Mesothelial cell of epicardium (in vitro differentiated cells): ENCODE results near the gene KRTAP10-4. TPM values are rescaled to one million over a fixed set of nuclear protein-coding genes. Genes with fewer than 3 reads are reported as not detected.
"Not testable (repeated sequence)": the region's sequence is repeated elsewhere in the genome, so short reads cannot be mapped to it uniquely, and the experiment has no call there.

Experiments used
- DNase-seq, 2 experiments: peaks; one replicate each; pipeline ENCODE4 v3.0.0; 2021; ENCODE audit warnings: low spot score in 2 of 2; ENCODE audit not compliant: unreplicated experiment in 2 of 2
- H3K27ac Mint-ChIP-seq: 2 replicates; pipeline ENCODE4 v1.8.0; 2021; ENCODE audit warnings: mixed read lengths
- H3K27me3 Mint-ChIP-seq: 2 replicates; pipeline ENCODE4 v1.8.0; 2021; ENCODE audit warnings: low read depth, mixed read lengths
- H3K36me3 Mint-ChIP-seq: 2 replicates; pipeline ENCODE4 v1.8.0; 2021; ENCODE audit warnings: mixed read lengths
- H3K4me1 Mint-ChIP-seq: 2 replicates; pipeline ENCODE4 v1.8.0; 2021; ENCODE audit warnings: mixed read lengths
- H3K4me3 Mint-ChIP-seq: 2 replicates; pipeline ENCODE4 v1.8.0; 2021; ENCODE audit warnings: mild to moderate bottlenecking, moderate library complexity, mixed read lengths
- H3K9me3 Mint-ChIP-seq: 2 replicates; pipeline ENCODE4 v1.8.0; 2021; ENCODE audit warnings: mixed read lengths
- total RNA-seq: library from RNA; stranded (reverse); gene quantifications from 3 replicates; pipeline ENCODE4 v1.2.1, GENCODE V29; 2021
- TF ChIP-seq, protein P1 (sequence below): fragments of 200-600 bp; sonication (generic); IDR thresholded peaks from one replicate; pipeline ENCODE4 v1.5.0; 2021; ENCODE audit warnings: antibody characterized with exemption; ENCODE audit not compliant: unreplicated experiment

The KRTAP10-4 gene
- total RNA-seq = not detected in 3 replicates

GRCh38 chr21:44573630-44574456 is at the start of gene KRTAP10-4:
KRTAP10-4 (plus strand) TSS chr21:44573729; CDS start chr21:44573759, 30 bp downstream.
- peak in 1 of 2 experiments; percentile 20 for DNase-seq
- not testable (repeated sequence) for H3K36me3 Mint-ChIP-seq, H3K4me3 Mint-ChIP-seq, H3K4me1 Mint-ChIP-seq, H3K27me3 Mint-ChIP-seq, H3K27ac Mint-ChIP-seq
- H3K9me3 Mint-ChIP-seq = peaks cover 39% of the 10 kb centered on the region

- H3K27ac Mint-ChIP-seq = no peak overlapping the region
- H3K36me3 Mint-ChIP-seq = no peaks in the 10 kb centered on the region
- no peak overlapping the region for H3K4me3 Mint-ChIP-seq
- no peaks in the 10 kb centered on the region for H3K27me3 Mint-ChIP-seq
- no peaks in the 10 kb centered on the region for H3K9me3 Mint-ChIP-seq
- H3K4me1 Mint-ChIP-seq = peaks cover 2% of the 10 kb centered on the region
- no peak for DNase-seq
- TF ChIP-seq, protein P1, sequence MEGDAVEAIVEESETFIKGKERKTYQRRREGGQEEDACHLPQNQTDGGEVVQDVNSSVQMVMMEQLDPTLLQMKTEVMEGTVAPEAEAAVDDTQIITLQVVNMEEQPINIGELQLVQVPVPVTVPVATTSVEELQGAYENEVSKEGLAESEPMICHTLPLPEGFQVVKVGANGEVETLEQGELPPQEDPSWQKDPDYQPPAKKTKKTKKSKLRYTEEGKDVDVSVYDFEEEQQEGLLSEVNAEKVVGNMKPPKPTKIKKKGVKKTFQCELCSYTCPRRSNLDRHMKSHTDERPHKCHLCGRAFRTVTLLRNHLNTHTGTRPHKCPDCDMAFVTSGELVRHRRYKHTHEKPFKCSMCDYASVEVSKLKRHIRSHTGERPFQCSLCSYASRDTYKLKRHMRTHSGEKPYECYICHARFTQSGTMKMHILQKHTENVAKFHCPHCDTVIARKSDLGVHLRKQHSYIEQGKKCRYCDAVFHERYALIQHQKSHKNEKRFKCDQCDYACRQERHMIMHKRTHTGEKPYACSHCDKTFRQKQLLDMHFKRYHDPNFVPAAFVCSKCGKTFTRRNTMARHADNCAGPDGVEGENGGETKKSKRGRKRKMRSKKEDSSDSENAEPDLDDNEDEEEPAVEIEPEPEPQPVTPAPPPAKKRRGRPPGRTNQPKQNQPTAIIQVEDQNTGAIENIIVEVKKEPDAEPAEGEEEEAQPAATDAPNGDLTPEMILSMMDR = no peak
Observed at GRCh38 chr21:44524414-44525371, 48.8 kb upstream of the KRTAP10-4 start.

DNA sequence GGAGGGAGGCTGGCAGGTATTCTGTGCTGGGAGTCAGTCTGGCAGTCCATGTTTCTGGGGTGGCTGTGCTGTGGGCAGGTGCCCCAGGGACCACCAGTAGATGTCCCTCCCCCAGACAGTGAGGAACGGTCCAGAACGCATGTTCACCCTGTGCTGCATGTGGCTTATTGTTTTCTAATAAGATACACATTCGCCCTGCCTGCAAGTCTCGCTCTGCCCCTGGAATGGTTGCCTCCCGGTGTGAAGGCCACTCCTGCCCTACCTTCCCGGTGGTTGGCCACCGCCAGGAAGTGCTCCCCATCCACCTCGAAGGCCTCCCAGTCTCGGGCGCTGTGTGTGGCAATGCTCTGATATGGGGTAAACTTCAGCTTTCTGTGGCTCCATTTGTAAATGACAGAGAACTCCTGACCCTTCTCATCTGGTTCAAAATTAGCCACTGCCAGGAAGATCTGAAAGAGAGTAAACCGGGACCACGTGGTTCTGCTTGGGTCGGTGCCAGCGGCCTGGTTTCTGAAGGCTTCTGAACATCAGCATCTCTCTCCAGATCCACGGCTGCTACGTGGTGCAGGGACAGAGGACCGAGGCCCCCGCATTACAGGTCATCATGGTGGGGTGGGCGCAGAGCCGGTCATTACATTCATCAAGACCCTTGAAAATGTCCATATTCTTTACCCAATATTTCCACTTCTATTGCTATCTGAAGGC is 48.0 kb upstream of the KRTAP10-4 start:
- Mint-ChIP-seq H3K9me3 (no peaks in the 10 kb centered on the region), H3K4me1 (peaks cover under 1% of the 10 kb centered on the region), H3K27ac (no peak overlapping the region), H3K27me3 (no peaks in the 10 kb centered on the region), H3K36me3 (no peaks in the 10 kb centered on the region), H3K4me3 (no peak overlapping the region)
- TF ChIP-seq, protein P1 = no peak
- DNase-seq = no peak

GRCh38 chr21:44526096-44526997 is 47.2 kb upstream of the KRTAP10-4 start:
- Mint-ChIP-seq H3K4me3 (no peak overlapping the region), H3K27me3 (no peaks in the 10 kb centered on the region), H3K36me3 (no peaks in the 10 kb centered on the region), H3K4me1 (no peaks in the 10 kb centered on the region), H3K27ac (no peak overlapping the region), H3K9me3 (no peaks in the 10 kb centered on the region)
- TF ChIP-seq, protein P1 = no peak
- DNase-seq = no peak

- H3K27ac Mint-ChIP-seq = no peak overlapping the region
- H3K27me3 Mint-ChIP-seq = no peaks in the 10 kb centered on the region
- H3K4me1 Mint-ChIP-seq = no peaks in the 10 kb centered on the region
- TF ChIP-seq, protein P1 = no peak
- no peak overlapping the region for H3K4me3 Mint-ChIP-seq
- no peak for DNase-seq
- no peaks in the 10 kb centered on the region for H3K36me3 Mint-ChIP-seq
- H3K9me3 Mint-ChIP-seq = no peaks in the 10 kb centered on the region
Observed at GRCh38 chr21:44527156-44527982, 46.2 kb upstream of the KRTAP10-4 start.
